ENCODE measurements around the gene DYRK3.

DNA sequence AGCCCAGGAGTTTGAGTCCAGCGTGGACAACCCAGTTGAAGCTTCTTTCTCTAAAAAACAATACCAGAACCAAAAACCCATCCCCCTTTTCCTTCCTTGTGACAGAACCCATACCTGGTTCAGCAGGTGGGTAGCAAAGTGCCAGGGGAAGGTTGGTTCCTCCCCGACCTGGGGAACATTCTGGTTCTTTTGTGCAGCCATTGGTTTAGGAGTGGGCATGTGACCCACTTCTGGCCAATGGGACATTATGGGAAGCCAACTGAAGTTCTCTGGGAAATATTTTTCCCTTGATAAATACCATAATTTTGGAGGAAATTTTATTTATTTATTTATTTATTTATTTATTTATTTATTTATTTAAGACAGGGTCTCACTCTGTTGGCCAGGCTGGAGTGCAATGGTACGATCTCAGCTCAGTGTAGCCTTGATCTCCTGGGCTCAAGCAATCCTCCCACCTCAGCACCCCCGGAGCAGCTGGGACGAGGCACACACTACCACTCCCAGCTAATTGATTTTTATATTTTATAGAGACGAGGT, 33.6 kb downstream of the DYRK3 start:
- TF ChIP-seq, protein P1, sequence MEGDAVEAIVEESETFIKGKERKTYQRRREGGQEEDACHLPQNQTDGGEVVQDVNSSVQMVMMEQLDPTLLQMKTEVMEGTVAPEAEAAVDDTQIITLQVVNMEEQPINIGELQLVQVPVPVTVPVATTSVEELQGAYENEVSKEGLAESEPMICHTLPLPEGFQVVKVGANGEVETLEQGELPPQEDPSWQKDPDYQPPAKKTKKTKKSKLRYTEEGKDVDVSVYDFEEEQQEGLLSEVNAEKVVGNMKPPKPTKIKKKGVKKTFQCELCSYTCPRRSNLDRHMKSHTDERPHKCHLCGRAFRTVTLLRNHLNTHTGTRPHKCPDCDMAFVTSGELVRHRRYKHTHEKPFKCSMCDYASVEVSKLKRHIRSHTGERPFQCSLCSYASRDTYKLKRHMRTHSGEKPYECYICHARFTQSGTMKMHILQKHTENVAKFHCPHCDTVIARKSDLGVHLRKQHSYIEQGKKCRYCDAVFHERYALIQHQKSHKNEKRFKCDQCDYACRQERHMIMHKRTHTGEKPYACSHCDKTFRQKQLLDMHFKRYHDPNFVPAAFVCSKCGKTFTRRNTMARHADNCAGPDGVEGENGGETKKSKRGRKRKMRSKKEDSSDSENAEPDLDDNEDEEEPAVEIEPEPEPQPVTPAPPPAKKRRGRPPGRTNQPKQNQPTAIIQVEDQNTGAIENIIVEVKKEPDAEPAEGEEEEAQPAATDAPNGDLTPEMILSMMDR (IDR thresholded peaks at IDR 0.05; ENCODE audit: low read depth, low read length, poor library complexity, severe bottlenecking), result no peak
- no peak for TF ChIP-seq EZH2phosphoT487 (IDR thresholded peaks at IDR 0.05; ENCODE audit: borderline replicate concordance, low read length)
